K562 (cell line): ENCODE data around the gene RGS19. TPM values are rescaled to one million over a fixed set of nuclear protein-coding genes. Genes with fewer than 3 reads are reported as not detected.

Experiments
- ATAC-seq: fragments of 200-7000 bp; cut with Tn5 transposase; 3 replicates; pipeline ENCODE4 v1.9.1; 2020; ENCODE audit warnings: moderate library complexity
- BruUV-seq: library from RNA; stranded (reverse); fragments of 400-500 nt; replicated peaks from 2 replicates; lab custom pipeline; 2021; lab: Mats Ljungman, UMichigan
- CTCF ChIA-PET: fragments of 300-600 bp; formaldehyde crosslinking; extraction: SDS; loops from one replicate; lab custom pipeline; 2021; ENCODE audit warnings: low intra/inter-chr PET ratio; lab: Yijun Ruan, JAX
- POLR2A ChIA-PET: fragments of 300-600, 350-650 bp; sonication (Branson Sonifier 250); formaldehyde crosslinking; extraction: SDS; loops from one replicate; lab custom pipeline; 2021; ENCODE audit warnings: antibody characterized with exemption, inconsistent platforms; lab: Yijun Ruan, JAX
- DNase-seq, 4 experiments: peaks; one replicate each; pipeline versions ENCODE4 v3.0.0 to v3.0.0-alpha.2; 2011 to 2018; ENCODE audit warnings: low spot score in 3 of 4, mixed read lengths in 3 of 4; ENCODE audit errors: extremely low read depth in 1 of 4
- FAIRE-seq: peaks from 2 replicates; lab custom pipeline; 2011; peaks lifted over from hg19 to GRCh38; lab: Jason Lieb, UNC
- H2AFZ ChIP-seq: 2 replicates; pipeline ENCODE4 v1.6.0; 2011; ENCODE audit warnings: low read depth, low read length, control low read depth, inconsistent platforms
- H3K27ac ChIP-seq: fragments of 200-600 bp; 3 replicates; pipeline ENCODE4 v1.8.0; 2011; ENCODE audit warnings: low read depth, mild to moderate bottlenecking, control low read depth, inconsistent platforms, low read length, moderate library complexity, mixed read lengths; ENCODE audit errors: extremely low read depth
- H3K27me3 ChIP-seq, 2 experiments: fragments of 300-600 bp in 1 of 2; 2 replicates in 1 of 2; 3 replicates in 1 of 2; pipeline versions ENCODE4 v1.6.0 to v1.8.0; 2011; ENCODE audit warnings: inconsistent platforms in 2 of 2, low read length in 2 of 2, mild to moderate bottlenecking in 1 of 2, mixed read lengths in 1 of 2, moderate library complexity in 1 of 2; ENCODE audit not compliant: control insufficient read depth in 2 of 2, insufficient read depth in 2 of 2
- H3K36me3 ChIP-seq: fragments of 300-600 bp; 3 replicates; pipeline ENCODE4 v1.8.0; 2011; ENCODE audit warnings: mild to moderate bottlenecking, low read length, inconsistent platforms; ENCODE audit not compliant: control insufficient read depth, insufficient read depth
- H3K4me1 ChIP-seq, 2 experiments: fragments of 200-600 bp in 1 of 2; replicated peaks in 1 of 2; 2 replicates in 1 of 2; 3 replicates in 1 of 2; pipeline versions ENCODE4 v1.5.1 to v1.8.0; 2011; ENCODE audit warnings: inconsistent platforms in 2 of 2, low read length in 2 of 2, mild to moderate bottlenecking in 1 of 2, mixed read lengths in 1 of 2, moderate library complexity in 1 of 2; ENCODE audit not compliant: control insufficient read depth in 2 of 2, insufficient read depth in 2 of 2
- H3K4me2 ChIP-seq: 2 replicates; pipeline ENCODE4 v1.6.1; 2011; ENCODE audit warnings: low read length, control low read depth, inconsistent platforms, mixed read lengths; ENCODE audit not compliant: insufficient read depth
- H3K4me3 ChIP-seq: fragments of 200-600 bp; sonication (generic), shearing (Covaris generic); 2 replicates; pipeline ENCODE4 v1.5.1; 2016; ENCODE audit warnings: control low read depth, inconsistent platforms
- H3K79me2 ChIP-seq: fragments of 200-600 bp; 3 replicates; pipeline ENCODE4 v1.8.0; 2011; ENCODE audit warnings: low read length, inconsistent platforms; ENCODE audit not compliant: control insufficient read depth, insufficient read depth
- H3K9ac ChIP-seq, 2 experiments: 2 replicates each; pipeline versions ENCODE4 v1.6.0 to v1.6.1; 2011; ENCODE audit warnings: low read depth in 2 of 2, low read length in 2 of 2, control low read depth in 1 of 2, inconsistent platforms in 1 of 2, mild to moderate bottlenecking in 1 of 2, mixed read lengths in 1 of 2; ENCODE audit not compliant: insufficient read depth in 1 of 2
- H3K9me1 ChIP-seq: one replicate; pipeline ENCODE4 v1.6.0; 2011; ENCODE audit warnings: inconsistent platforms, mild to moderate bottlenecking, low read length, moderate library complexity; ENCODE audit not compliant: control insufficient read depth, insufficient read depth
- H3K9me3 ChIP-seq: replicated peaks from 2 replicates; pipeline ENCODE4 v1.5.1; 2011; ENCODE audit warnings: low read depth, low read length, inconsistent platforms; ENCODE audit not compliant: control insufficient read depth, insufficient read depth
- H4K20me1 ChIP-seq: replicated peaks from 2 replicates; pipeline ENCODE4 v1.6.1; 2011; ENCODE audit warnings: low read length, inconsistent platforms, mixed read lengths; ENCODE audit not compliant: control insufficient read depth, insufficient read depth
- ADNP ChIP-seq: fragments of 200-800 bp; sonication (Bioruptor generic); IDR thresholded peaks from 2 replicates; pipeline ENCODE4 v1.6.1; 2016; ENCODE audit warnings: missing genetic modification characterization, missing compliant biosample characterization
- GTF2F1 ChIP-seq: IDR thresholded peaks from 2 replicates; pipeline ENCODE4 v1.6.1; 2011; ENCODE audit warnings: low read depth, low read length, improper control_type of control experiment
- MAFK ChIP-seq: IDR thresholded peaks from 2 replicates; pipeline ENCODE4 v1.6.1; 2011; ENCODE audit warnings: low read length, improper control_type of control experiment
- RCOR1 ChIP-seq, 2 experiments: IDR thresholded peaks; 2 replicates each; pipeline ENCODE4 v1.6.1; 2012; ENCODE audit warnings: low read depth in 2 of 2, low read length in 2 of 2, borderline replicate concordance in 1 of 2, improper control_type of control experiment in 1 of 2
- RUNX1 ChIP-seq: sonication (generic); IDR thresholded peaks from 2 replicates; pipeline ENCODE4 v1.6.1; 2016; ENCODE audit warnings: antibody characterized with exemption, low read depth
- ZNF785 ChIP-seq: fragments of 250-450 bp; sonication (Bioruptor Pico); IDR thresholded peaks from 2 replicates; pipeline ENCODE4 v1.4.0; 2020; ENCODE audit warnings: mild to moderate bottlenecking
- WGBS: fragments of 100-300 bp; shearing (Covaris generic); methylation state at CpG from one replicate; pipeline ENCODE4 v1.1.6; 2016; ENCODE audit warnings: low coverage, mixed read lengths; ENCODE audit not compliant: insufficient coverage; ENCODE audit errors: missing lambda C conversion rate; 5-methylcytosine and 5-hydroxymethylcytosine counted together
- in situ Hi-C: fragments of 300-500 bp; cut with MboI; formaldehyde crosslinking; loops from 4 replicates; pipeline ENCODE4 v1.15.0; 2018; ENCODE audit warnings: inconsistent platforms, mixed read lengths
- intact Hi-C: fragments of 100-400 bp; cut with micrococcal nuclease; formaldehyde crosslinking; loops from 2 replicates; pipeline ENCODE4 v1.14.2; 2022
- polyA plus RNA-seq, 8 experiments: library from polyadenylated mRNA; depleted of rRNA in 4 of 8; stranded (reverse) in 5 of 8; unstranded in 3 of 8; fragments of >200 nt; fragmentation: Nextera tagmentation in 2 of 8; fragmentation: Illumina TruSeq in 1 of 8; extraction: Ambion mirVana in 2 of 8; extraction: Trizol in 1 of 8; gene quantifications; 2 replicates each; pipeline versions ENCODE4 v1.2.1 to v1.2.3, GENCODE V29; 2011 to 2014; ENCODE audit warnings: inconsistent platforms in 1 of 8, missing spikeins in 1 of 8
- total RNA-seq, 7 experiments: library from RNA; depleted of rRNA in 6 of 7; stranded (reverse); fragments of >200 nt in 6 of 7; fragmentation: Illumina TruSeq in 2 of 7; extraction: Trizol in 2 of 7; gene quantifications; 2 replicates each; pipeline versions ENCODE4 v1.2.1 to v1.2.3, GENCODE V29; 2011 to 2021; ENCODE audit warnings: low replicate concordance in 1 of 7
- TF ChIP-seq, protein P1 (sequence below), 2 experiments: fragments of 450-650 bp in 1 of 2; sonication (generic) in 1 of 2; formaldehyde crosslinking in 1 of 2; IDR thresholded peaks in 1 of 2; conservative IDR thresholded peaks in 1 of 2; 2 replicates each; pipeline versions ENCODE4 v1.6.1 to v1.8.1; 2016 to 2023; ENCODE audit warnings: mild to moderate bottlenecking in 2 of 2, moderate library complexity in 2 of 2, inconsistent platforms in 1 of 2, missing genetic modification reagents in 1 of 2
- TF ChIP-seq, protein P2 (sequence below): fragments of 450-650 bp; IDR thresholded peaks from 2 replicates; pipeline ENCODE4 v1.6.1; 2016; ENCODE audit warnings: mild to moderate bottlenecking, moderate library complexity

The RGS19 gene
- total and polyA plus RNA-seq, 9 of the 15 experiments (the other 6 are each of a cell fraction or from before 2014, with no cell fraction given) = 0.41 to 23.7 (median 14.6) TPM

DNA sequence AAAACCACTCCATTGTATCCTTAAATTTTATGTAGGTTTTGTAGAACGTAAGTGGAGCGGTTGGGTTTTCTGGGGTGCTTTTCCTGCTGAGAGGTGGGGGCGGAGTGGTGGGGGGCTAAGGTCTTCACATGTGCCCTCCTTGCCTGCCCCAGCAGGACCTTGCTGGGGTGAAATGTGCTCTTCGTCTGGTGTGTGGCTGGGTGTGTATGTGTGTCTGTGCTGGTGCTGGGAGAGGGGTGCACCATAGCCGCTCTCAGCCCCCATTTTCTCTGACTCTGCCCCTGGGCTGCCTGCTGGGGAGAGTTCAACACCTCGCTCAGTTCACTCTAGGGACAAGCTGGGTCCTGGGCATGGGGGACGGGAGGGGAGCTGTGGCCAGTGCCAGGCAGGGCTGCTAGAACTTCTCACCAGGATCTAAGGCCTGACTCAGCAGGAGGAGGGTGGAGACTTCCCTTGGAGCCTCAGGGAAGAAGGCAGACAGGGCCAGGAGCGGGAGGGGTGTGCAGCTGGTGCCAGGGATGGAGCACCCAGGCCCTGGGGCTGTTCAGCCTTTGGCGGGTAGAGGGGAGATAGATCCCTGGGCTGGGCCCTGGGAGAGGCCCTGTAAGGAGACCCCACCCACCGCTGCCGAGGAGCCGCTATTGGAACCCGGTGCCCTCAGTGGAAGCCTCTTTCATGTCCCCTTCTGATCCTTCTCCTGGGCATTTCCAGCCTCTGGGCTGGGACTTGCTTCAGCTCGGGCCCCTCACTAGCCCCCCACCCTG lies 34.7 kb downstream of the RGS19 start:
- ChIA-PET CTCF (no interaction called here), POLR2A (interaction anchor here (2.3 kb wide), 1 partner anchor 9 kb away, joined by 10 read pairs; no protein-coding TSS in a partner anchor)
- Histone ChIP-seq H4K20me1 (no peaks in the 10 kb centered on the region), H3K4me1 (peaks cover 31 to 76% of the 10 kb centered on the region in 2 experiments), H3K9me1 (peaks cover 4% of the 10 kb centered on the region), H3K4me3 (no peak overlapping the region), H3K36me3 (peaks cover 12% of the 10 kb centered on the region; the same call in 1 of the 3 replicates), H3K9ac (peak overlapping the region; percentile 19 to 84; a peak in 3 of 4 replicates), H3K27me3 (no peaks in the 10 kb centered on the region), H3K4me2 (0 out of 2 replicates have a peak overlapping the region, but pooled peaks have one; percentile 1), H3K9me3 (no peaks in the 10 kb centered on the region), H3K79me2 (peaks cover 12% of the 10 kb centered on the region), H2AFZ (peak overlapping the region; percentile 77), H3K27ac (peak overlapping the region; percentile 61; the same call in 1 of the 3 replicates)
- FAIRE-seq (peak; percentile 26), ATAC-seq (no peak), DNase-seq (no peak)
- intact Hi-C loops (no loop called here), in situ Hi-C loops (no loop called here)
- WGBS = 59% methylated on average over 11 of the region's 14 CpGs
- BruUV-seq = no TSS peak
- TF ChIP-seq MAFK (0 out of 2 replicates have a peak, but pooled peaks have one; percentile 18), GTF2F1 (no peak), ZNF785 (CRISPR knock-in tag) (no peak), RCOR1 (IDR thresholded peaks at IDR 0.05; ENCODE audit: borderline replicate concordance in 1 of 2, low read depth in 2 of 2, low read length in 2 of 2) (no peak), ADNP (tag) (no peak), RUNX1 (no peak)
- TF ChIP-seq, protein P1, sequence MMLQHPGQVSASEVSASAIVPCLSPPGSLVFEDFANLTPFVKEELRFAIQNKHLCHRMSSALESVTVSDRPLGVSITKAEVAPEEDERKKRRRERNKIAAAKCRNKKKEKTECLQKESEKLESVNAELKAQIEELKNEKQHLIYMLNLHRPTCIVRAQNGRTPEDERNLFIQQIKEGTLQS (IDR thresholded peaks at IDR 0.05) = no peak
- TF ChIP-seq, protein P1 (CRISPR knock-in tag; conservative IDR thresholded peaks at IDR 0.05) = no peak
- TF ChIP-seq, protein P2, sequence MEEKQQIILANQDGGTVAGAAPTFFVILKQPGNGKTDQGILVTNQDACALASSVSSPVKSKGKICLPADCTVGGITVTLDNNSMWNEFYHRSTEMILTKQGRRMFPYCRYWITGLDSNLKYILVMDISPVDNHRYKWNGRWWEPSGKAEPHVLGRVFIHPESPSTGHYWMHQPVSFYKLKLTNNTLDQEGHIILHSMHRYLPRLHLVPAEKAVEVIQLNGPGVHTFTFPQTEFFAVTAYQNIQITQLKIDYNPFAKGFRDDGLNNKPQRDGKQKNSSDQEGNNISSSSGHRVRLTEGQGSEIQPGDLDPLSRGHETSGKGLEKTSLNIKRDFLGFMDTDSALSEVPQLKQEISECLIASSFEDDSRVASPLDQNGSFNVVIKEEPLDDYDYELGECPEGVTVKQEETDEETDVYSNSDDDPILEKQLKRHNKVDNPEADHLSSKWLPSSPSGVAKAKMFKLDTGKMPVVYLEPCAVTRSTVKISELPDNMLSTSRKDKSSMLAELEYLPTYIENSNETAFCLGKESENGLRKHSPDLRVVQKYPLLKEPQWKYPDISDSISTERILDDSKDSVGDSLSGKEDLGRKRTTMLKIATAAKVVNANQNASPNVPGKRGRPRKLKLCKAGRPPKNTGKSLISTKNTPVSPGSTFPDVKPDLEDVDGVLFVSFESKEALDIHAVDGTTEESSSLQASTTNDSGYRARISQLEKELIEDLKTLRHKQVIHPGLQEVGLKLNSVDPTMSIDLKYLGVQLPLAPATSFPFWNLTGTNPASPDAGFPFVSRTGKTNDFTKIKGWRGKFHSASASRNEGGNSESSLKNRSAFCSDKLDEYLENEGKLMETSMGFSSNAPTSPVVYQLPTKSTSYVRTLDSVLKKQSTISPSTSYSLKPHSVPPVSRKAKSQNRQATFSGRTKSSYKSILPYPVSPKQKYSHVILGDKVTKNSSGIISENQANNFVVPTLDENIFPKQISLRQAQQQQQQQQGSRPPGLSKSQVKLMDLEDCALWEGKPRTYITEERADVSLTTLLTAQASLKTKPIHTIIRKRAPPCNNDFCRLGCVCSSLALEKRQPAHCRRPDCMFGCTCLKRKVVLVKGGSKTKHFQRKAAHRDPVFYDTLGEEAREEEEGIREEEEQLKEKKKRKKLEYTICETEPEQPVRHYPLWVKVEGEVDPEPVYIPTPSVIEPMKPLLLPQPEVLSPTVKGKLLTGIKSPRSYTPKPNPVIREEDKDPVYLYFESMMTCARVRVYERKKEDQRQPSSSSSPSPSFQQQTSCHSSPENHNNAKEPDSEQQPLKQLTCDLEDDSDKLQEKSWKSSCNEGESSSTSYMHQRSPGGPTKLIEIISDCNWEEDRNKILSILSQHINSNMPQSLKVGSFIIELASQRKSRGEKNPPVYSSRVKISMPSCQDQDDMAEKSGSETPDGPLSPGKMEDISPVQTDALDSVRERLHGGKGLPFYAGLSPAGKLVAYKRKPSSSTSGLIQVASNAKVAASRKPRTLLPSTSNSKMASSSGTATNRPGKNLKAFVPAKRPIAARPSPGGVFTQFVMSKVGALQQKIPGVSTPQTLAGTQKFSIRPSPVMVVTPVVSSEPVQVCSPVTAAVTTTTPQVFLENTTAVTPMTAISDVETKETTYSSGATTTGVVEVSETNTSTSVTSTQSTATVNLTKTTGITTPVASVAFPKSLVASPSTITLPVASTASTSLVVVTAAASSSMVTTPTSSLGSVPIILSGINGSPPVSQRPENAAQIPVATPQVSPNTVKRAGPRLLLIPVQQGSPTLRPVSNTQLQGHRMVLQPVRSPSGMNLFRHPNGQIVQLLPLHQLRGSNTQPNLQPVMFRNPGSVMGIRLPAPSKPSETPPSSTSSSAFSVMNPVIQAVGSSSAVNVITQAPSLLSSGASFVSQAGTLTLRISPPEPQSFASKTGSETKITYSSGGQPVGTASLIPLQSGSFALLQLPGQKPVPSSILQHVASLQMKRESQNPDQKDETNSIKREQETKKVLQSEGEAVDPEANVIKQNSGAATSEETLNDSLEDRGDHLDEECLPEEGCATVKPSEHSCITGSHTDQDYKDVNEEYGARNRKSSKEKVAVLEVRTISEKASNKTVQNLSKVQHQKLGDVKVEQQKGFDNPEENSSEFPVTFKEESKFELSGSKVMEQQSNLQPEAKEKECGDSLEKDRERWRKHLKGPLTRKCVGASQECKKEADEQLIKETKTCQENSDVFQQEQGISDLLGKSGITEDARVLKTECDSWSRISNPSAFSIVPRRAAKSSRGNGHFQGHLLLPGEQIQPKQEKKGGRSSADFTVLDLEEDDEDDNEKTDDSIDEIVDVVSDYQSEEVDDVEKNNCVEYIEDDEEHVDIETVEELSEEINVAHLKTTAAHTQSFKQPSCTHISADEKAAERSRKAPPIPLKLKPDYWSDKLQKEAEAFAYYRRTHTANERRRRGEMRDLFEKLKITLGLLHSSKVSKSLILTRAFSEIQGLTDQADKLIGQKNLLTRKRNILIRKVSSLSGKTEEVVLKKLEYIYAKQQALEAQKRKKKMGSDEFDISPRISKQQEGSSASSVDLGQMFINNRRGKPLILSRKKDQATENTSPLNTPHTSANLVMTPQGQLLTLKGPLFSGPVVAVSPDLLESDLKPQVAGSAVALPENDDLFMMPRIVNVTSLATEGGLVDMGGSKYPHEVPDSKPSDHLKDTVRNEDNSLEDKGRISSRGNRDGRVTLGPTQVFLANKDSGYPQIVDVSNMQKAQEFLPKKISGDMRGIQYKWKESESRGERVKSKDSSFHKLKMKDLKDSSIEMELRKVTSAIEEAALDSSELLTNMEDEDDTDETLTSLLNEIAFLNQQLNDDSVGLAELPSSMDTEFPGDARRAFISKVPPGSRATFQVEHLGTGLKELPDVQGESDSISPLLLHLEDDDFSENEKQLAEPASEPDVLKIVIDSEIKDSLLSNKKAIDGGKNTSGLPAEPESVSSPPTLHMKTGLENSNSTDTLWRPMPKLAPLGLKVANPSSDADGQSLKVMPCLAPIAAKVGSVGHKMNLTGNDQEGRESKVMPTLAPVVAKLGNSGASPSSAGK = no peak
